K562 (cell line): ENCODE measurements around the gene DOCK6. TPM values are rescaled to one million over a fixed set of nuclear protein-coding genes. Genes with fewer than 3 reads are reported as not detected.
A peak's percentile ranks its signal among the peaks of the same experiment; 100 is the strongest.

Experiments used
- AFF4 ChIP-seq: sonication (generic); formaldehyde crosslinking; IDR thresholded peaks from 2 replicates; pipeline ENCODE4 v1.8.0; 2023; ENCODE audit warnings: mild to moderate bottlenecking, missing genetic modification reagents
- ETV5 ChIP-seq: sonication (generic); formaldehyde crosslinking; IDR thresholded peaks from 2 replicates; pipeline ENCODE4 v1.4.0; 2020; ENCODE audit warnings: low read depth, mild to moderate bottlenecking, missing genetic modification reagents
- HMGN3 ChIP-seq: IDR thresholded peaks from 2 replicates; pipeline ENCODE4 v1.6.1; 2011; ENCODE audit warnings: borderline replicate concordance, low read depth, mild to moderate bottlenecking, mixed read lengths, low read length; ENCODE audit not compliant: insufficient read length; ENCODE audit errors: extremely low read depth
- HNRNPK ChIP-seq: fragments of 200-400 bp; formaldehyde crosslinking; IDR thresholded peaks from one replicate; pipeline ENCODE4 v1.6.1; 2018; ENCODE audit warnings: mild to moderate bottlenecking, low read depth, low read length; ENCODE audit not compliant: poor library complexity, severe bottlenecking
- XRCC3 ChIP-seq: fragments of 450-650 bp; IDR thresholded peaks from 2 replicates; pipeline ENCODE4 v1.6.1; 2017; ENCODE audit warnings: mild to moderate bottlenecking, moderate library complexity
- XRCC5 ChIP-seq: fragments of 200-400 bp; formaldehyde crosslinking; IDR thresholded peaks from 2 replicates; pipeline ENCODE4 v1.6.1; 2017; ENCODE audit warnings: low read depth, mild to moderate bottlenecking, low read length
- ZEB2 ChIP-seq: fragments of 450-650 bp; IDR thresholded peaks from 2 replicates; pipeline ENCODE4 v1.6.1; 2016
- ZNF224 ChIP-seq: sonication (generic); formaldehyde crosslinking; IDR thresholded peaks from 2 replicates; pipeline ENCODE4 v1.8.0; 2022; ENCODE audit warnings: mild to moderate bottlenecking, missing genetic modification reagents
- ZNF586 ChIP-seq: fragments of 450-650 bp; formaldehyde crosslinking; conservative IDR thresholded peaks from 2 replicates; pipeline ENCODE4 v1.4.0; 2020; ENCODE audit warnings: mild to moderate bottlenecking, moderate library complexity
- ZNF780A ChIP-seq: fragments of 250-450 bp; sonication (Bioruptor Pico); IDR thresholded peaks from 2 replicates; pipeline ENCODE4 v1.5.0; 2021; ENCODE audit warnings: mild to moderate bottlenecking
- polyA plus RNA-seq, 8 experiments: library from polyadenylated mRNA; depleted of rRNA in 4 of 8; stranded (reverse) in 5 of 8; unstranded in 3 of 8; fragments of >200 nt; fragmentation: Nextera tagmentation in 2 of 8; fragmentation: Illumina TruSeq in 1 of 8; extraction: Ambion mirVana in 2 of 8; extraction: Trizol in 1 of 8; gene quantifications; 2 replicates each; pipeline versions ENCODE4 v1.2.1 to v1.2.3, GENCODE V29; 2011 to 2014; ENCODE audit warnings: inconsistent platforms in 1 of 8, missing spikeins in 1 of 8
- total RNA-seq, 7 experiments: library from RNA; depleted of rRNA in 6 of 7; stranded (reverse); fragments of >200 nt in 6 of 7; fragmentation: Illumina TruSeq in 2 of 7; extraction: Trizol in 2 of 7; gene quantifications; 2 replicates each; pipeline versions ENCODE4 v1.2.1 to v1.2.3, GENCODE V29; 2011 to 2021; ENCODE audit warnings: low replicate concordance in 1 of 7
- TF ChIP-seq, protein P1 (sequence below), 3 experiments: fragments of 200-800 bp in 1 of 3; fragments of 250-450 bp in 1 of 3; fragments of 450-650 bp in 1 of 3; sonication (Bioruptor Pico) in 1 of 3; sonication (Bioruptor generic) in 1 of 3; formaldehyde crosslinking in 1 of 3; IDR thresholded peaks; 2 replicates each; pipeline versions ENCODE4 v1.6.1 to v1.8.0; 2016 to 2022; ENCODE audit warnings: mild to moderate bottlenecking in 2 of 3, missing genetic modification characterization in 2 of 3, missing compliant biosample characterization in 1 of 3, moderate library complexity in 1 of 3
- TF ChIP-seq, protein P2 (sequence below): sonication (generic); formaldehyde crosslinking; IDR thresholded peaks from 2 replicates; pipeline ENCODE4 v1.8.0; 2023; ENCODE audit warnings: missing genetic modification reagents, mild to moderate bottlenecking, borderline replicate concordance

DOCK6 gene
- total and polyA plus RNA-seq, 9 of the 15 experiments (the other 6 are each of a cell fraction or from before 2014, with no cell fraction given), result 0.35 to 19.3 (median 3.8) TPM

GRCh38 chr19:11293433-11294389, 31.4 kb upstream of the DOCK6 start (continued):
- TF ChIP-seq, protein P1, sequence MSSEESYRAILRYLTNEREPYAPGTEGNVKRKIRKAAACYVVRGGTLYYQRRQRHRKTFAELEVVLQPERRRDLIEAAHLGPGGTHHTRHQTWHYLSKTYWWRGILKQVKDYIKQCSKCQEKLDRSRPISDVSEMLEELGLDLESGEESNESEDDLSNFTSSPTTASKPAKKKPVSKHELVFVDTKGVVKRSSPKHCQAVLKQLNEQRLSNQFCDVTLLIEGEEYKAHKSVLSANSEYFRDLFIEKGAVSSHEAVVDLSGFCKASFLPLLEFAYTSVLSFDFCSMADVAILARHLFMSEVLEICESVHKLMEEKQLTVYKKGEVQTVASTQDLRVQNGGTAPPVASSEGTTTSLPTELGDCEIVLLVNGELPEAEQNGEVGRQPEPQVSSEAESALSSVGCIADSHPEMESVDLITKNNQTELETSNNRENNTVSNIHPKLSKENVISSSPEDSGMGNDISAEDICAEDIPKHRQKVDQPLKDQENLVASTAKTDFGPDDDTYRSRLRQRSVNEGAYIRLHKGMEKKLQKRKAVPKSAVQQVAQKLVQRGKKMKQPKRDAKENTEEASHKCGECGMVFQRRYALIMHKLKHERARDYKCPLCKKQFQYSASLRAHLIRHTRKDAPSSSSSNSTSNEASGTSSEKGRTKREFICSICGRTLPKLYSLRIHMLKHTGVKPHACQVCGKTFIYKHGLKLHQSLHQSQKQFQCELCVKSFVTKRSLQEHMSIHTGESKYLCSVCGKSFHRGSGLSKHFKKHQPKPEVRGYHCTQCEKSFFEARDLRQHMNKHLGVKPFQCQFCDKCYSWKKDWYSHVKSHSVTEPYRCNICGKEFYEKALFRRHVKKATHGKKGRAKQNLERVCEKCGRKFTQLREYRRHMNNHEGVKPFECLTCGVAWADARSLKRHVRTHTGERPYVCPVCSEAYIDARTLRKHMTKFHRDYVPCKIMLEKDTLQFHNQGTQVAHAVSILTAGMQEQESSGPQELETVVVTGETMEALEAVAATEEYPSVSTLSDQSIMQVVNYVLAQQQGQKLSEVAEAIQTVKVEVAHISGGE (CRISPR knock-in tag; IDR thresholded peaks at IDR 0.05), result peak in 2 of 3 experiments; percentile 39 to 59; a peak in 3 of 6 replicates
- no peak for TF ChIP-seq ZNF586 (CRISPR knock-in tag)
- TF ChIP-seq HMGN3, result peak; percentile 38
- TF ChIP-seq ZNF780A (CRISPR knock-in tag), result no peak
- TF ChIP-seq AFF4 (CRISPR knock-in tag), result no peak
- no peak for TF ChIP-seq ZNF224 (CRISPR knock-in tag)
- 0 out of 2 replicates have a peak, but pooled peaks have one; percentile 57 for TF ChIP-seq XRCC5
- TF ChIP-seq, protein P2, sequence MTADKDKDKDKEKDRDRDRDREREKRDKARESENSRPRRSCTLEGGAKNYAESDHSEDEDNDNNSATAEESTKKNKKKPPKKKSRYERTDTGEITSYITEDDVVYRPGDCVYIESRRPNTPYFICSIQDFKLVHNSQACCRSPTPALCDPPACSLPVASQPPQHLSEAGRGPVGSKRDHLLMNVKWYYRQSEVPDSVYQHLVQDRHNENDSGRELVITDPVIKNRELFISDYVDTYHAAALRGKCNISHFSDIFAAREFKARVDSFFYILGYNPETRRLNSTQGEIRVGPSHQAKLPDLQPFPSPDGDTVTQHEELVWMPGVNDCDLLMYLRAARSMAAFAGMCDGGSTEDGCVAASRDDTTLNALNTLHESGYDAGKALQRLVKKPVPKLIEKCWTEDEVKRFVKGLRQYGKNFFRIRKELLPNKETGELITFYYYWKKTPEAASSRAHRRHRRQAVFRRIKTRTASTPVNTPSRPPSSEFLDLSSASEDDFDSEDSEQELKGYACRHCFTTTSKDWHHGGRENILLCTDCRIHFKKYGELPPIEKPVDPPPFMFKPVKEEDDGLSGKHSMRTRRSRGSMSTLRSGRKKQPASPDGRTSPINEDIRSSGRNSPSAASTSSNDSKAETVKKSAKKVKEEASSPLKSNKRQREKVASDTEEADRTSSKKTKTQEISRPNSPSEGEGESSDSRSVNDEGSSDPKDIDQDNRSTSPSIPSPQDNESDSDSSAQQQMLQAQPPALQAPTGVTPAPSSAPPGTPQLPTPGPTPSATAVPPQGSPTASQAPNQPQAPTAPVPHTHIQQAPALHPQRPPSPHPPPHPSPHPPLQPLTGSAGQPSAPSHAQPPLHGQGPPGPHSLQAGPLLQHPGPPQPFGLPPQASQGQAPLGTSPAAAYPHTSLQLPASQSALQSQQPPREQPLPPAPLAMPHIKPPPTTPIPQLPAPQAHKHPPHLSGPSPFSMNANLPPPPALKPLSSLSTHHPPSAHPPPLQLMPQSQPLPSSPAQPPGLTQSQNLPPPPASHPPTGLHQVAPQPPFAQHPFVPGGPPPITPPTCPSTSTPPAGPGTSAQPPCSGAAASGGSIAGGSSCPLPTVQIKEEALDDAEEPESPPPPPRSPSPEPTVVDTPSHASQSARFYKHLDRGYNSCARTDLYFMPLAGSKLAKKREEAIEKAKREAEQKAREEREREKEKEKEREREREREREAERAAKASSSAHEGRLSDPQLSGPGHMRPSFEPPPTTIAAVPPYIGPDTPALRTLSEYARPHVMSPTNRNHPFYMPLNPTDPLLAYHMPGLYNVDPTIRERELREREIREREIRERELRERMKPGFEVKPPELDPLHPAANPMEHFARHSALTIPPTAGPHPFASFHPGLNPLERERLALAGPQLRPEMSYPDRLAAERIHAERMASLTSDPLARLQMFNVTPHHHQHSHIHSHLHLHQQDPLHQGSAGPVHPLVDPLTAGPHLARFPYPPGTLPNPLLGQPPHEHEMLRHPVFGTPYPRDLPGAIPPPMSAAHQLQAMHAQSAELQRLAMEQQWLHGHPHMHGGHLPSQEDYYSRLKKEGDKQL (CRISPR knock-in tag), result no peak
- TF ChIP-seq ZEB2, result no peak
- no peak for TF ChIP-seq HNRNPK
- 0 out of 2 replicates have a peak, but pooled peaks have one; percentile 28 for TF ChIP-seq ETV5 (CRISPR knock-in tag)
- TF ChIP-seq XRCC3, result no peak
